Endothelial cell of umbilical vein (primary cell): ENCODE data around the gene CTSD. TPM values are rescaled to one million over a fixed set of nuclear protein-coding genes. Genes with fewer than 3 reads are reported as not detected.

Source experiments
- BruUV-seq: library from RNA; stranded (reverse); fragments of 400-500 nt; replicated peaks from 2 replicates; lab custom pipeline; 2021; lab: Mats Ljungman, UMichigan
- CTCF ChIA-PET: fragments of 300-600, 350-600 bp; sonication (Branson Sonifier 250); formaldehyde crosslinking; loops from one replicate; lab custom pipeline; 2021; ENCODE audit warnings: antibody characterized with exemption, inconsistent platforms; lab: Charles Lee
- POLR2A ChIA-PET: fragments of 300-600, 350-600 bp; sonication (Branson Sonifier 250); formaldehyde crosslinking; loops from one replicate; lab custom pipeline; 2021; ENCODE audit warnings: antibody characterized with exemption, inconsistent platforms; lab: Charles Lee
- DNase-seq: peaks from one replicate; pipeline ENCODE4 v3.0.0-alpha.2; 2011; ENCODE audit warnings: low read depth, low spot score
- FAIRE-seq: peaks from 2 replicates; lab custom pipeline; 2011; peaks lifted over from hg19 to GRCh38; lab: Jason Lieb, UNC
- H2AFZ ChIP-seq: 2 replicates; pipeline ENCODE4 v1.6.0; 2012; ENCODE audit warnings: low read depth, low read length, control low read depth, inconsistent platforms
- H3K27ac ChIP-seq: 2 replicates; pipeline ENCODE4 v1.5.1; 2011; ENCODE audit warnings: low read depth, mild to moderate bottlenecking, control low read depth, low read length, moderate library complexity; ENCODE audit not compliant: insufficient read depth
- H3K27me3 ChIP-seq, 2 experiments: 2 replicates each; pipeline versions ENCODE4 v1.6.0 to v1.6.1; 2011; ENCODE audit warnings: low read length in 2 of 2, mixed read lengths in 1 of 2; ENCODE audit not compliant: control insufficient read depth in 2 of 2, insufficient read depth in 2 of 2
- H3K36me3 ChIP-seq, 2 experiments: 2 replicates in 1 of 2; 3 replicates in 1 of 2; pipeline ENCODE4 v1.5.1; 2011; ENCODE audit warnings: low read length in 2 of 2, mild to moderate bottlenecking in 1 of 2, moderate library complexity in 1 of 2; ENCODE audit not compliant: control insufficient read depth in 2 of 2, insufficient read depth in 2 of 2; ENCODE audit errors: extremely low read depth in 1 of 2
- H3K4me1 ChIP-seq: 3 replicates; pipeline ENCODE4 v1.5.1; 2011; ENCODE audit warnings: mild to moderate bottlenecking, low read length; ENCODE audit not compliant: control insufficient read depth, insufficient read depth; ENCODE audit errors: extremely low read depth
- H3K4me2 ChIP-seq: 2 replicates; pipeline ENCODE4 v1.6.1; 2011; ENCODE audit warnings: low read length, control low read depth, mixed read lengths; ENCODE audit not compliant: insufficient read depth
- H3K4me3 ChIP-seq, 3 experiments: fragments of 200-600 bp in 1 of 3; sonication (generic), shearing (Covaris generic) in 1 of 3; replicated peaks in 1 of 3; 2 replicates each; pipeline ENCODE4 v1.5.1; 2011 to 2016; ENCODE audit warnings: control low read depth in 3 of 3, low read length in 3 of 3, mild to moderate bottlenecking in 2 of 3, inconsistent platforms in 1 of 3, low read depth in 1 of 3, moderate library complexity in 1 of 3; ENCODE audit not compliant: insufficient read depth in 1 of 3
- H3K79me2 ChIP-seq: 2 replicates; pipeline ENCODE4 v1.6.0; 2012; ENCODE audit warnings: low read length, inconsistent platforms; ENCODE audit not compliant: control insufficient read depth, insufficient read depth
- H3K9ac ChIP-seq: replicated peaks from 2 replicates; pipeline ENCODE3; 2011; ENCODE audit warnings: low read length, control low read depth; ENCODE audit not compliant: insufficient read depth; ENCODE audit errors: extremely low read depth
- H3K9me1 ChIP-seq: replicated peaks from 3 replicates; pipeline ENCODE4 v1.6.0; 2011; ENCODE audit warnings: mild to moderate bottlenecking, low read length; ENCODE audit not compliant: control insufficient read depth, insufficient read depth; ENCODE audit errors: extremely low read depth
- H3K9me3 ChIP-seq: replicated peaks from 2 replicates; pipeline ENCODE4 v1.5.1; 2012; ENCODE audit warnings: low read length, inconsistent platforms; ENCODE audit not compliant: control insufficient read depth, insufficient read depth
- H4K20me1 ChIP-seq: replicated peaks from 2 replicates; pipeline ENCODE3; 2011; ENCODE audit warnings: mild to moderate bottlenecking, low read length; ENCODE audit not compliant: control insufficient read depth, insufficient read depth; ENCODE audit errors: extremely low read depth
- EZH2 ChIP-seq: IDR thresholded peaks from 2 replicates; pipeline ENCODE4 v1.6.1; 2012; ENCODE audit warnings: borderline replicate concordance, low read depth, mild to moderate bottlenecking, moderate library complexity, low read length, inconsistent platforms; ENCODE audit not compliant: severe bottlenecking
- FOS ChIP-seq: IDR thresholded peaks from 2 replicates; pipeline ENCODE4 v1.6.1; 2011; ENCODE audit warnings: mild to moderate bottlenecking, low read length, moderate library complexity, borderline replicate concordance; ENCODE audit not compliant: insufficient read depth
- GATA2 ChIP-seq: IDR thresholded peaks from 2 replicates; pipeline ENCODE4 v1.7.0; 2011; ENCODE audit warnings: low read depth, mild to moderate bottlenecking, moderate library complexity, mixed read lengths, low read length; ENCODE audit not compliant: insufficient read length, insufficient read depth
- JUN ChIP-seq: IDR thresholded peaks from 2 replicates; pipeline ENCODE4 v1.6.1; 2011; ENCODE audit warnings: borderline replicate concordance, low read depth; ENCODE audit not compliant: insufficient read length, insufficient read depth
- MYC ChIP-seq: IDR thresholded peaks from one replicate; pipeline ENCODE4 v1.6.1; 2011; ENCODE audit warnings: mild to moderate bottlenecking, low read depth, low read length
- POLR2A ChIP-seq: IDR thresholded peaks from 2 replicates; pipeline ENCODE4 v1.6.1; 2012; ENCODE audit warnings: low read depth, mild to moderate bottlenecking, control low read depth, low read length
- POLR2AphosphoS5 ChIP-seq: IDR thresholded peaks from 2 replicates; pipeline ENCODE4 v1.6.1; 2012; ENCODE audit warnings: low read depth, mild to moderate bottlenecking, control low read depth, low read length, moderate library complexity; ENCODE audit not compliant: insufficient read depth
- dilution Hi-C: fragments of 300-500 bp; cut with MboI; formaldehyde crosslinking; loops from one replicate; pipeline ENCODE4 v1.15.0; 2019; ENCODE audit warnings: low sequenced_read_pairs; ENCODE audit not compliant: extremely low pct_ligation_motif_present
- intact Hi-C: fragments of 100-400 bp; cut with micrococcal nuclease; formaldehyde crosslinking; loops from one replicate; pipeline ENCODE4 v1.10.0; 2022
- polyA plus RNA-seq, 4 experiments: library from polyadenylated mRNA; depleted of rRNA in 3 of 4; stranded (reverse) in 3 of 4; unstranded in 1 of 4; fragments of >200 nt; gene quantifications; 2 replicates each; pipeline versions ENCODE4 v1.2.1 to v1.2.3, GENCODE V29; 2011 to 2012; ENCODE audit warnings: missing spikeins in 1 of 4
- total RNA-seq: library from RNA; stranded (reverse); gene quantifications from 2 replicates; pipeline ENCODE4 v1.2.3, GENCODE V29; 2021
- TF ChIP-seq, protein P1 (sequence below), 2 donors: IDR thresholded peaks; 1 replicate in 1 of 2; 2 replicates in 1 of 2; pipeline ENCODE4 v1.5.1; 2011; ENCODE audit warnings: low read length in 2 of 2, mild to moderate bottlenecking in 2 of 2, moderate library complexity in 2 of 2, control low read depth in 1 of 2, inconsistent platforms in 1 of 2, low read depth in 1 of 2; ENCODE audit not compliant: insufficient read depth in 1 of 2; ENCODE audit errors: extremely low read depth in 1 of 2
- TF ChIP-seq, protein P2 (sequence below): IDR thresholded peaks from 2 replicates; pipeline ENCODE4 v1.6.1; 2011; ENCODE audit not compliant: insufficient read depth, insufficient read length

Gene CTSD
- total and polyA plus RNA-seq, 2 donors (not counting 3 experiments of a cell fraction or from before 2014, with no cell fraction given), result 215 to 248 TPM

DNA sequence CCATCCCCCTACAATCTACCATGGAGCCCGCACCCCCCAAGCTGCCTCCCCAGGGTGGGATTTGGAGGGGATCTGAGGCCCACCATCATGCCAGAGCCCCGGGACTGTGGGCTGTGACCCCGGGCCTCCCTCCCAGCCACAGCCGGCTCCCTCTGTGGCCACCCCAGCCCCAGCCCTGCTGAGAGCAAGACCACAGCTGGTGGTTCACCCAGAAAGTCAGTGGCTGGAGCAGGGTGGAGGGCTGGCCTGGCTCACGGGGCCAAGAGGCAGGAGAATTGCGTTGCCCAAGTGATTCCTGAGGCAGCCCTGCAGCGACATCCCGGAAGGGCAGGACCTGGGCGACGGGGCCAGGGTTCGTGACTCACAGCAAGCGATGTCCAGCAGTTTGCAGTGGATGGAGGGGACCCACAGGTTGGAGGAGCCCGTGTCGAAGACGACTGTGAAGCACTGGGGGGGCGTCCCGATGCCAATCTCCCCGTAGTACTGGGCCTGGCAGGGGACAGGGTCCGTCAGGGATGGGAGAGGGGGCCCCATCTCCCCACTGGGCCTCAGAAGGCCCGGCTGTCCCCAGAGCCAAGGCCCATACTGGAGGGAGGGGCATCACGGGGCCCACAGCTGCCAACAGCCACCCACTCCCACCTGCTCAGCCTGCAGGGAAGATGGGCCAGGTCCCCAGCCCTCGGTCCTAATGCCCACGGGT lies 4.4 kb downstream of the CTSD start:
- POLR2A ChIA-PET, result no interaction called here
- no peak overlapping the region for H3K27ac ChIP-seq

More for the DNA sequence above, 4.4 kb downstream of the CTSD start:
- Histone ChIP-seq H3K9me3 (no peaks in the 10 kb centered on the region), H3K4me1 (peaks cover 20% of the 10 kb centered on the region), H3K4me2 (no peak overlapping the region), H3K4me3 (no peak overlapping the region), H3K36me3 (peaks cover 0 to 28% of the 10 kb centered on the region in 2 experiments), H4K20me1 (no peaks in the 10 kb centered on the region), H3K9ac (no peak overlapping the region), H3K9me1 (no peaks in the 10 kb centered on the region), H2AFZ (no peak overlapping the region), H3K27me3 (no peaks in the 10 kb centered on the region), H3K79me2 (peaks cover 9% of the 10 kb centered on the region)
- DNase-seq (no peak), FAIRE-seq (no peak)
- CTCF ChIA-PET, result interaction anchor here (2.2 kb wide), 1 partner anchor 65 kb away, joined by 5 read pairs; no protein-coding TSS in a partner anchor
- TF ChIP-seq POLR2A (no peak), POLR2AphosphoS5 (no peak), EZH2 (no peak), MYC (no peak), FOS (no peak), GATA2 (no peak), JUN (no peak)
- TF ChIP-seq, protein P1, sequence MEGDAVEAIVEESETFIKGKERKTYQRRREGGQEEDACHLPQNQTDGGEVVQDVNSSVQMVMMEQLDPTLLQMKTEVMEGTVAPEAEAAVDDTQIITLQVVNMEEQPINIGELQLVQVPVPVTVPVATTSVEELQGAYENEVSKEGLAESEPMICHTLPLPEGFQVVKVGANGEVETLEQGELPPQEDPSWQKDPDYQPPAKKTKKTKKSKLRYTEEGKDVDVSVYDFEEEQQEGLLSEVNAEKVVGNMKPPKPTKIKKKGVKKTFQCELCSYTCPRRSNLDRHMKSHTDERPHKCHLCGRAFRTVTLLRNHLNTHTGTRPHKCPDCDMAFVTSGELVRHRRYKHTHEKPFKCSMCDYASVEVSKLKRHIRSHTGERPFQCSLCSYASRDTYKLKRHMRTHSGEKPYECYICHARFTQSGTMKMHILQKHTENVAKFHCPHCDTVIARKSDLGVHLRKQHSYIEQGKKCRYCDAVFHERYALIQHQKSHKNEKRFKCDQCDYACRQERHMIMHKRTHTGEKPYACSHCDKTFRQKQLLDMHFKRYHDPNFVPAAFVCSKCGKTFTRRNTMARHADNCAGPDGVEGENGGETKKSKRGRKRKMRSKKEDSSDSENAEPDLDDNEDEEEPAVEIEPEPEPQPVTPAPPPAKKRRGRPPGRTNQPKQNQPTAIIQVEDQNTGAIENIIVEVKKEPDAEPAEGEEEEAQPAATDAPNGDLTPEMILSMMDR (IDR thresholded peaks at IDR 0.05; ENCODE audit: extremely low read depth in 1 of 2, insufficient read depth in 1 of 2, low read depth in 1 of 2, low read length in 2 of 2), result no peak
- TF ChIP-seq, protein P2, sequence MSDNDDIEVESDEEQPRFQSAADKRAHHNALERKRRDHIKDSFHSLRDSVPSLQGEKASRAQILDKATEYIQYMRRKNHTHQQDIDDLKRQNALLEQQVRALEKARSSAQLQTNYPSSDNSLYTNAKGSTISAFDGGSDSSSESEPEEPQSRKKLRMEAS, result no peak
- dilution Hi-C loops, result no loop called here
- intact Hi-C loops, result no loop called here
- BruUV-seq, result no TSS peak
